HL-60 (cell line): Measurements from ENCODE around the gene POLR2A.

Experiments used
- DNase-seq, 2 experiments: peaks; one replicate each; pipeline ENCODE4 v3.0.0-alpha.2; 2010 to 2020; ENCODE audit warnings: low read depth in 1 of 2, low spot score in 1 of 2
- H3K27ac ChIP-seq: fragments of 250-450 bp; sonication (Bioruptor Pico); replicated peaks from 2 replicates; pipeline ENCODE4 v1.5.1; 2020; ENCODE audit warnings: mild to moderate bottlenecking, moderate library complexity
- H3K27me3 ChIP-seq: fragments of 250-450 bp; sonication (Bioruptor Pico); 2 replicates; pipeline ENCODE4 v1.5.1; 2021; ENCODE audit warnings: mild to moderate bottlenecking, moderate library complexity; ENCODE audit not compliant: insufficient read depth, poor library complexity, severe bottlenecking
- H3K4me3 ChIP-seq: replicated peaks from 2 replicates; pipeline ENCODE4 v1.5.1; 2011; ENCODE audit warnings: mild to moderate bottlenecking, control low read depth, low read length; ENCODE audit not compliant: insufficient read depth
- CTCF ChIP-seq: IDR thresholded peaks from one replicate; pipeline ENCODE4 v1.5.1; 2011; ENCODE audit warnings: low read length, control low read depth, inconsistent platforms; ENCODE audit not compliant: insufficient read depth
- GABPA ChIP-seq: IDR thresholded peaks from 2 replicates; pipeline ENCODE4 v1.6.1; 2012; ENCODE audit warnings: low read depth
- POLR2AphosphoS5 ChIP-seq: IDR thresholded peaks from 2 replicates; pipeline ENCODE4 v1.6.1; 2012; ENCODE audit warnings: low read depth
- REST ChIP-seq: IDR thresholded peaks from 2 replicates; pipeline ENCODE4 v1.6.1; 2012; ENCODE audit warnings: low read depth; ENCODE audit not compliant: insufficient replicate concordance
- SPI1 ChIP-seq: IDR thresholded peaks from 2 replicates; pipeline ENCODE4 v1.6.1; 2012; ENCODE audit warnings: low read depth, mild to moderate bottlenecking, borderline replicate concordance

The POLR2A gene

GRCh38 chr17:7491583-7491982 is 7.4 kb downstream of the POLR2A start:
- Histone ChIP-seq H3K27me3 (no peaks in the 10 kb centered on the region), H3K4me3 (no peak overlapping the region), H3K27ac (no peak overlapping the region)
- no peak for DNase-seq
- no peak for TF ChIP-seq SPI1

GRCh38 chr17:7493941-7494340 is 9.8 kb downstream of the POLR2A start:
- TF ChIP-seq SPI1 (no peak), GABPA (no peak), POLR2AphosphoS5 (no peak), REST (no peak), CTCF (no peak)
- Histone ChIP-seq H3K4me3 (no peak overlapping the region), H3K27me3 (no peaks in the 10 kb centered on the region), H3K27ac (no peak overlapping the region)
- no peak for DNase-seq

GRCh38 chr17:7495906-7496434 is 11.8 kb downstream of the POLR2A start:
- no peak for TF ChIP-seq REST
- TF ChIP-seq POLR2AphosphoS5, result no peak
- no peak for TF ChIP-seq GABPA
- Histone ChIP-seq H3K4me3 (no peak overlapping the region), H3K27ac (no peak overlapping the region), H3K27me3 (no peaks in the 10 kb centered on the region)
- no peak for DNase-seq

- no peak overlapping the region for H3K4me3 ChIP-seq
Observed at GRCh38 chr17:7496470-7497183, 12.5 kb downstream of the POLR2A start.

More at GRCh38 chr17:7496470-7497183, 12.5 kb downstream of the POLR2A start:
- no peak for DNase-seq
- no peaks in the 10 kb centered on the region for H3K27me3 ChIP-seq
- H3K27ac ChIP-seq, result no peak overlapping the region
- TF ChIP-seq POLR2AphosphoS5 (no peak), SPI1 (no peak), CTCF (no peak), REST (no peak), GABPA (no peak)
